BE2C (cell line): ENCODE measurements around the gene HAUS5.

Source experiments
- DNase-seq: peaks from one replicate; pipeline ENCODE4 v3.0.0-alpha.2; 2020
- H3K27me3 ChIP-seq: fragments of 250-450 bp; sonication (Bioruptor Pico); 2 replicates; pipeline ENCODE4 v1.5.1; 2020; ENCODE audit warnings: mild to moderate bottlenecking
- H3K36me3 ChIP-seq: fragments of 250-450 bp; sonication (Bioruptor Pico); 2 replicates; pipeline ENCODE4 v1.5.1; 2020; ENCODE audit warnings: mild to moderate bottlenecking
- H3K4me1 ChIP-seq: fragments of 250-450 bp; sonication (Bioruptor Pico); 2 replicates; pipeline ENCODE4 v1.5.1; 2020
- H3K4me3 ChIP-seq: 2 replicates; pipeline ENCODE4 v1.5.1; 2011; ENCODE audit warnings: low read depth, low read length
- H3K9me3 ChIP-seq: fragments of 250-450 bp; sonication (Bioruptor Pico); 2 replicates; pipeline ENCODE4 v1.5.1; 2020
- TF ChIP-seq, protein P1 (sequence below): IDR thresholded peaks from 2 replicates; pipeline ENCODE4 v1.5.1; 2012; ENCODE audit warnings: mild to moderate bottlenecking, low read depth, low read length

HAUS5 gene

DNA sequence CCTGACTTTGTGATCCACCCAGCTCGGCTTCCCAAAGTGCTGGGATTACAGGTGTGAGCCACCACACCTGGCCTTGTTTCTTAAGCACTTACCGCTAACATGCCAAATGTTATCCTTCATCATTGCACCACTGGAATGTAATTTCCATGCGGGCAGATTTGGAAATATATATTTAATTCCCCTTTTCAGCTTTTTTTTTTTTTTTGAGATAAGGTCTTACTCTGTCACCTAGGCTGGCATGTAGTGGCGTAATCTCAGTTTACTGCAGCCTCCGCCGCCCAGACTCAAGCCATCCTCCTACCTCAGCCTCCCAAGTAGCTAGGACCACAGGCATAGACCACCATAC is 49.4 kb downstream of the HAUS5 start:
- no peaks in the 10 kb centered on the region for H3K4me1 ChIP-seq
- H3K27me3 ChIP-seq = peaks cover under 1% of the 10 kb centered on the region; the same call in 1 of the 2 replicates
- TF ChIP-seq, protein P1, sequence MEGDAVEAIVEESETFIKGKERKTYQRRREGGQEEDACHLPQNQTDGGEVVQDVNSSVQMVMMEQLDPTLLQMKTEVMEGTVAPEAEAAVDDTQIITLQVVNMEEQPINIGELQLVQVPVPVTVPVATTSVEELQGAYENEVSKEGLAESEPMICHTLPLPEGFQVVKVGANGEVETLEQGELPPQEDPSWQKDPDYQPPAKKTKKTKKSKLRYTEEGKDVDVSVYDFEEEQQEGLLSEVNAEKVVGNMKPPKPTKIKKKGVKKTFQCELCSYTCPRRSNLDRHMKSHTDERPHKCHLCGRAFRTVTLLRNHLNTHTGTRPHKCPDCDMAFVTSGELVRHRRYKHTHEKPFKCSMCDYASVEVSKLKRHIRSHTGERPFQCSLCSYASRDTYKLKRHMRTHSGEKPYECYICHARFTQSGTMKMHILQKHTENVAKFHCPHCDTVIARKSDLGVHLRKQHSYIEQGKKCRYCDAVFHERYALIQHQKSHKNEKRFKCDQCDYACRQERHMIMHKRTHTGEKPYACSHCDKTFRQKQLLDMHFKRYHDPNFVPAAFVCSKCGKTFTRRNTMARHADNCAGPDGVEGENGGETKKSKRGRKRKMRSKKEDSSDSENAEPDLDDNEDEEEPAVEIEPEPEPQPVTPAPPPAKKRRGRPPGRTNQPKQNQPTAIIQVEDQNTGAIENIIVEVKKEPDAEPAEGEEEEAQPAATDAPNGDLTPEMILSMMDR = no peak
- DNase-seq = no peak
- H3K9me3 ChIP-seq = no peaks in the 10 kb centered on the region
- H3K4me3 ChIP-seq = no peak overlapping the region
- peaks cover 12% of the 10 kb centered on the region for H3K36me3 ChIP-seq

GRCh38 chr19:35663981-35664380 is 51.4 kb downstream of the HAUS5 start:
- no peaks in the 10 kb centered on the region for H3K4me1 ChIP-seq
- H3K27me3 ChIP-seq = peaks cover 20% of the 10 kb centered on the region
- TF ChIP-seq, protein P1 = no peak
- no peak for DNase-seq
- no peaks in the 10 kb centered on the region for H3K36me3 ChIP-seq
- no peak overlapping the region for H3K4me3 ChIP-seq
- H3K9me3 ChIP-seq = no peaks in the 10 kb centered on the region

- TF ChIP-seq, protein P1 = no peak
- DNase-seq = no peak
- H3K4me3 ChIP-seq = no peak overlapping the region
These were observed 52.6 kb downstream of the HAUS5 start for GRCh38 chr19:35665157-35665556.

GRCh38 chr19:35665604-35666003 is 53.1 kb downstream of the HAUS5 start:
- Histone ChIP-seq H3K4me3 (no peak overlapping the region), H3K4me1 (no peaks in the 10 kb centered on the region), H3K9me3 (no peaks in the 10 kb centered on the region), H3K27me3 (peaks cover 31% of the 10 kb centered on the region), H3K36me3 (no peaks in the 10 kb centered on the region)
- TF ChIP-seq, protein P1 = no peak
- no peak for DNase-seq

More at GRCh38 chr19:35665157-35665556, 52.6 kb downstream of the HAUS5 start:
- Histone ChIP-seq H3K9me3 (no peaks in the 10 kb centered on the region), H3K36me3 (no peaks in the 10 kb centered on the region), H3K4me1 (no peaks in the 10 kb centered on the region), H3K27me3 (peaks cover 31% of the 10 kb centered on the region)

DNA sequence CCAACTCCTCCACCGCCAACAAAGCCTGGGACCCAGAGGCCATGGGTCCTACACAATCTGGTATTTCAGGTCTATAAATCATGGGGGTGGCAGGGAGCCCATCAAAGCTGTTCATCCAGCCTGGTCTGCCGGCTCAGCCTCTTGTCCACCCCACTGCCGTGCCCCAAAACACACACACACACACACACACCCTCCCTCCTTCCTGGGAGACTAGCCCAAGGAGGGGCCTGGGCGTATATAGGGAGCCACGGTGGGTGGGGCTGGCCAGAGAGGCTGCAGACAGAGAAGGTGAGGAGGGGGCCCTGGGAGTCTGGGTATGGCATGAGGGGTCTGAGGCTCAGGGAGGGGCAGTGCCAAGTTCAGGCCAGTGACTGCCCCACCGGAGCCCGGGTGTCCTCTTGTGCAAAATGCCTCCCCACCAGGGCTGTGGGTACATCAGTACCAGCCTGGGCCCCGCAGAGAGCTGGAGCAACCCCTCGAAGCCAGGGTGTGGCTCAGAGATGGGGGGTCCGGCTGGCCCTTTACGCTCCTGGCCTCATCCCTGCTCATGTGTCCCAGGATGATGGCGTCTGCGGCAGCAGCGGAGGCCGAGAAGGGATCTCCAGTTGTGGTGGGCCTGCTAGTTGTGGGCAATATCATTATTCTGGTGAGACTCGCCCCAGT is 53.8 kb downstream of the HAUS5 start, which contains the start of gene UPK1A:
Gene UPK1A, plus strand, starts transcription at position 267 of the 663 bp plus-strand sequence. Its CDS starts 296 bp downstream, at position 563.
- TF ChIP-seq, protein P1 = no peak

GRCh38 chr19:35669566-35669965 is 57.0 kb downstream of the HAUS5 start:
- Histone ChIP-seq H3K27me3 (peaks cover 64% of the 10 kb centered on the region), H3K4me1 (no peaks in the 10 kb centered on the region), H3K4me3 (no peak overlapping the region), H3K36me3 (no peaks in the 10 kb centered on the region), H3K9me3 (no peaks in the 10 kb centered on the region)
- no peak for DNase-seq
- TF ChIP-seq, protein P1 = no peak

More for the DNA sequence above, 53.8 kb downstream of the HAUS5 start, which contains the start of gene UPK1A:
- Histone ChIP-seq H3K4me3 (no peak within 1 kb of the TSS), H3K4me1 (no peaks in the 10 kb centered on the region), H3K27me3 (peaks cover 35% of the 10 kb centered on the region), H3K9me3 (no peaks in the 10 kb centered on the region), H3K36me3 (no peaks in the 10 kb centered on the region)
- DNase-seq = no peak
